Measurements from ENCODE around the gene DUSP10.

The DUSP10 gene

GRCh38 chr1:221761354-221762002 is 19.6 kb upstream of the DUSP10 start:
- H3K27ac ChIP-seq (ENCODE audit: low read depth, low read length) = no peak overlapping the region
- H3K36me3 ChIP-seq (ENCODE audit: insufficient read depth, low read length) = no peaks in the 10 kb centered on the region
- no peaks in the 10 kb centered on the region for H3K27me3 ChIP-seq (ENCODE audit: control insufficient read depth in 1 of 2, insufficient read depth in 2 of 2, low read length in 2 of 2)
- H3K4me3 ChIP-seq (ENCODE audit: low read depth in 1 of 2, low read length in 2 of 2) = no peak overlapping the region
- no peaks in the 10 kb centered on the region for H3K4me1 ChIP-seq (ENCODE audit: insufficient read depth, low read length)
- no peak overlapping the region for H3K9ac ChIP-seq (ENCODE audit: low read length)
- H3K9me3 ChIP-seq (ENCODE audit: low read length) = no peaks in the 10 kb centered on the region

- no peak overlapping the region for H3K27ac ChIP-seq (ENCODE audit: low read depth, low read length)
- no peak overlapping the region for H3K9ac ChIP-seq (ENCODE audit: low read length)
- no peaks in the 10 kb centered on the region for H3K36me3 ChIP-seq (ENCODE audit: insufficient read depth, low read length)
- H3K27me3 ChIP-seq (ENCODE audit: control insufficient read depth in 1 of 2, insufficient read depth in 2 of 2, low read length in 2 of 2) = no peaks in the 10 kb centered on the region
- H3K4me3 ChIP-seq (ENCODE audit: low read depth in 1 of 2, low read length in 2 of 2) = no peak overlapping the region
- H3K9me3 ChIP-seq (ENCODE audit: low read length) = no peaks in the 10 kb centered on the region
- no peaks in the 10 kb centered on the region for H3K4me1 ChIP-seq (ENCODE audit: insufficient read depth, low read length)
Observed at GRCh38 chr1:221760911-221761310, 19.0 kb upstream of the DUSP10 start.

GRCh38 chr1:221759436-221759835 is 17.5 kb upstream of the DUSP10 start:
- Histone ChIP-seq H3K9me3 (ENCODE audit: low read length) (no peaks in the 10 kb centered on the region), H3K4me3 (ENCODE audit: low read depth in 1 of 2, low read length in 2 of 2) (no peak overlapping the region), H3K36me3 (ENCODE audit: insufficient read depth, low read length) (no peaks in the 10 kb centered on the region), H3K27ac (ENCODE audit: low read depth, low read length) (no peak overlapping the region), H3K27me3 (ENCODE audit: control insufficient read depth in 1 of 2, insufficient read depth in 2 of 2, low read length in 2 of 2) (no peaks in the 10 kb centered on the region), H3K4me1 (ENCODE audit: insufficient read depth, low read length) (no peaks in the 10 kb centered on the region), H3K9ac (ENCODE audit: low read length) (no peak overlapping the region)

- no peaks in the 10 kb centered on the region for H3K4me1 ChIP-seq (ENCODE audit: insufficient read depth, low read length)
- H3K9ac ChIP-seq (ENCODE audit: low read length) = no peak overlapping the region
- no peaks in the 10 kb centered on the region for H3K9me3 ChIP-seq (ENCODE audit: low read length)
- no peaks in the 10 kb centered on the region for H3K27me3 ChIP-seq (ENCODE audit: control insufficient read depth in 1 of 2, insufficient read depth in 2 of 2, low read length in 2 of 2)
- H3K27ac ChIP-seq (ENCODE audit: low read depth, low read length) = no peak overlapping the region
- H3K4me3 ChIP-seq (ENCODE audit: low read depth in 1 of 2, low read length in 2 of 2) = no peak overlapping the region
- H3K36me3 ChIP-seq (ENCODE audit: insufficient read depth, low read length) = no peaks in the 10 kb centered on the region
Observed at GRCh38 chr1:221758455-221758854, 16.6 kb upstream of the DUSP10 start.

- Histone ChIP-seq H3K27ac (ENCODE audit: low read depth, low read length) (no peak overlapping the region), H3K4me1 (ENCODE audit: insufficient read depth, low read length) (no peaks in the 10 kb centered on the region), H3K9me3 (ENCODE audit: low read length) (no peaks in the 10 kb centered on the region), H3K9ac (ENCODE audit: low read length) (no peak overlapping the region), H3K4me3 (ENCODE audit: low read depth in 1 of 2, low read length in 2 of 2) (no peak overlapping the region), H3K36me3 (ENCODE audit: insufficient read depth, low read length) (no peaks in the 10 kb centered on the region), H3K27me3 (ENCODE audit: control insufficient read depth in 1 of 2, insufficient read depth in 2 of 2, low read length in 2 of 2) (no peaks in the 10 kb centered on the region)
Observed at GRCh38 chr1:221756830-221757551, 15.1 kb upstream of the DUSP10 start.

- no peaks in the 10 kb centered on the region for H3K36me3 ChIP-seq (ENCODE audit: insufficient read depth, low read length)
- no peaks in the 10 kb centered on the region for H3K27me3 ChIP-seq (ENCODE audit: control insufficient read depth in 1 of 2, insufficient read depth in 2 of 2, low read length in 2 of 2)
- no peaks in the 10 kb centered on the region for H3K9me3 ChIP-seq (ENCODE audit: low read length)
- no peak overlapping the region for H3K27ac ChIP-seq (ENCODE audit: low read depth, low read length)
- H3K9ac ChIP-seq (ENCODE audit: low read length) = no peak overlapping the region
- H3K4me3 ChIP-seq (ENCODE audit: low read depth in 1 of 2, low read length in 2 of 2) = no peak overlapping the region
- no peaks in the 10 kb centered on the region for H3K4me1 ChIP-seq (ENCODE audit: insufficient read depth, low read length)
Observed at GRCh38 chr1:221753828-221754188, 11.9 kb upstream of the DUSP10 start.

- no peaks in the 10 kb centered on the region for H3K9me3 ChIP-seq (ENCODE audit: low read length)
- H3K27me3 ChIP-seq (ENCODE audit: control insufficient read depth in 1 of 2, insufficient read depth in 2 of 2, low read length in 2 of 2) = no peaks in the 10 kb centered on the region
- no peak overlapping the region for H3K27ac ChIP-seq (ENCODE audit: low read depth, low read length)
- H3K4me3 ChIP-seq (ENCODE audit: low read depth in 1 of 2, low read length in 2 of 2) = no peak overlapping the region
- H3K36me3 ChIP-seq (ENCODE audit: insufficient read depth, low read length) = no peaks in the 10 kb centered on the region
- no peak overlapping the region for H3K9ac ChIP-seq (ENCODE audit: low read length)
- H3K4me1 ChIP-seq (ENCODE audit: insufficient read depth, low read length) = no peaks in the 10 kb centered on the region
Observed at GRCh38 chr1:221751226-221751887, 9.5 kb upstream of the DUSP10 start.

GRCh38 chr1:221748981-221749380 is 7.1 kb upstream of the DUSP10 start:
- H3K4me3 ChIP-seq (ENCODE audit: low read depth in 1 of 2, low read length in 2 of 2) = no peak overlapping the region
- H3K4me1 ChIP-seq (ENCODE audit: insufficient read depth, low read length) = no peaks in the 10 kb centered on the region
- H3K9ac ChIP-seq (ENCODE audit: low read length) = no peak overlapping the region
- no peaks in the 10 kb centered on the region for H3K36me3 ChIP-seq (ENCODE audit: insufficient read depth, low read length)
- H3K27me3 ChIP-seq (ENCODE audit: control insufficient read depth in 1 of 2, insufficient read depth in 2 of 2, low read length in 2 of 2) = no peaks in the 10 kb centered on the region
- H3K27ac ChIP-seq (ENCODE audit: low read depth, low read length) = no peak overlapping the region
- no peaks in the 10 kb centered on the region for H3K9me3 ChIP-seq (ENCODE audit: low read length)

GRCh38 chr1:221747839-221748238 is 6.0 kb upstream of the DUSP10 start:
- Histone ChIP-seq H3K4me1 (ENCODE audit: insufficient read depth, low read length) (peaks cover 6% of the 10 kb centered on the region), H3K9ac (ENCODE audit: low read length) (no peak overlapping the region), H3K27me3 (ENCODE audit: control insufficient read depth in 1 of 2, insufficient read depth in 2 of 2, low read length in 2 of 2) (no peaks in the 10 kb centered on the region), H3K27ac (ENCODE audit: low read depth, low read length) (no peak overlapping the region), H3K4me3 (ENCODE audit: low read depth in 1 of 2, low read length in 2 of 2) (no peak overlapping the region), H3K36me3 (ENCODE audit: insufficient read depth, low read length) (no peaks in the 10 kb centered on the region), H3K9me3 (ENCODE audit: low read length) (no peaks in the 10 kb centered on the region)

GRCh38 chr1:221743416-221744208 is 1.7 kb upstream of the DUSP10 start:
- peak overlapping the region; percentile 78 for H3K27ac ChIP-seq (ENCODE audit: low read depth, low read length)
- H3K4me3 ChIP-seq (ENCODE audit: low read depth in 1 of 2, low read length in 2 of 2) = peak overlapping the region; percentile 66 to 100
- peaks cover 27% of the 10 kb centered on the region for H3K4me1 ChIP-seq (ENCODE audit: insufficient read depth, low read length)
- no peaks in the 10 kb centered on the region for H3K27me3 ChIP-seq (ENCODE audit: control insufficient read depth in 1 of 2, insufficient read depth in 2 of 2, low read length in 2 of 2)
- peaks cover 4% of the 10 kb centered on the region for H3K36me3 ChIP-seq (ENCODE audit: insufficient read depth, low read length)
- H3K9me3 ChIP-seq (ENCODE audit: low read length) = no peaks in the 10 kb centered on the region
- H3K9ac ChIP-seq (ENCODE audit: low read length) = peak overlapping the region; percentile 48
